Erythroblast (primary cell): ENCODE results near the gene C4BPB.

Source experiments
- GATA1 ChIP-seq: IDR thresholded peaks from 2 replicates; pipeline ENCODE4 v1.6.1; 2011; ENCODE audit warnings: low read depth, mild to moderate bottlenecking, control low read depth, low read length, moderate library complexity
- POLR2A ChIP-seq: IDR thresholded peaks from 2 replicates; pipeline ENCODE4 v1.6.1; 2011; ENCODE audit warnings: mild to moderate bottlenecking, low read length

DNA sequence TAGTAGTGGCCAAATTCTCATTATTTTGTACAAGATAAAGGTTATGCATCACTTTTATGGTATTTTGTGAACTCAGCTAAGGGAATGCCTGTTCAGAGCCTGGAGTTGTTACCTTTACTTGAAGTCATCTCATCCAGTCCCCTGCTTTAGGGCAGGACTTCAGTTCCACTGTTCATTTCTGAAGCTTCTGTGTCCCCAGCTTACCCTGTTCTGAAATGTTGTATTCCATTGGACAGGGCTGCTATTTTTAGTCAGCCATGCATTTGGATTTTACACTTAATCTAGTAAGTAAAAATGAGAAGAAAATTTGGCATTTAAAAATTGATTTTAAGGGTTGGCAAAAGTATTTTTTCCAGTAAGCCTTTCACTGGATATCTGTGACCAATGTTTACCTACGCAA is 11.6 kb upstream of the C4BPB start:
- TF ChIP-seq POLR2A: no peak
- TF ChIP-seq GATA1: no peak
